Fibroblast of skin of left quadriceps (primary cell): ENCODE results near the gene ANO4.
A peak's percentile ranks its signal among the peaks of the same experiment; 100 is the strongest.
"Not testable (repeated sequence)": the region's sequence is repeated elsewhere in the genome, so short reads cannot be mapped to it uniquely, and the experiment has no call there.

ENCODE experiments used
- DNase-seq, 2 experiments: peaks; one replicate each; pipeline ENCODE4 v3.0.0-alpha.2; 2013; ENCODE audit warnings: low read depth in 2 of 2

ANO4 gene

GRCh38 chr12:100989509-100989908, 194.9 kb downstream of the ANO4 start:
- not testable (repeated sequence) for DNase-seq

- no peak for DNase-seq
Measured at GRCh38 chr12:100991102-100991501, 196.5 kb downstream of the ANO4 start.

- no peak for DNase-seq
Measured at GRCh38 chr12:100992194-100992593, 197.6 kb downstream of the ANO4 start.

GRCh38 chr12:100993916-100994450, 199.4 kb downstream of the ANO4 start:
- no peak for DNase-seq

- DNase-seq: no peak
Measured at GRCh38 chr12:100995201-100995600, 200.6 kb downstream of the ANO4 start.

- no peak for DNase-seq
Measured at GRCh38 chr12:100995771-100996170, 201.2 kb downstream of the ANO4 start.

- no peak for DNase-seq
Measured at GRCh38 chr12:101001669-101002068, 207.1 kb downstream of the ANO4 start.

- no peak for DNase-seq
Measured at GRCh38 chr12:101002696-101003419, 208.3 kb downstream of the ANO4 start.

- DNase-seq: no peak
Measured at GRCh38 chr12:101004898-101005297, 210.3 kb downstream of the ANO4 start.

- DNase-seq: no peak
Measured at GRCh38 chr12:101009274-101009673, 214.7 kb downstream of the ANO4 start.

- no peak for DNase-seq
Measured at GRCh38 chr12:101010896-101011295, 216.3 kb downstream of the ANO4 start.

GRCh38 chr12:101013993-101014392, 219.4 kb downstream of the ANO4 start:
- DNase-seq: no peak

GRCh38 chr12:101015044-101015443, 220.5 kb downstream of the ANO4 start:
- no peak for DNase-seq

GRCh38 chr12:101018540-101018939, 224.0 kb downstream of the ANO4 start:
- peak; percentile 14 to 25 for DNase-seq

GRCh38 chr12:101019201-101019600, 224.6 kb downstream of the ANO4 start:
- no peak for DNase-seq

GRCh38 chr12:101019667-101020066, 225.1 kb downstream of the ANO4 start:
- DNase-seq: no peak

- no peak for DNase-seq
Measured at GRCh38 chr12:101021442-101021841, 226.9 kb downstream of the ANO4 start.

GRCh38 chr12:101021911-101022388, 227.4 kb downstream of the ANO4 start:
- peak; percentile 31 to 32 for DNase-seq

- DNase-seq: no peak
Measured at GRCh38 chr12:101027200-101027599, 232.6 kb downstream of the ANO4 start.

- DNase-seq: no peak
Measured at GRCh38 chr12:101027816-101028215, 233.2 kb downstream of the ANO4 start.

GRCh38 chr12:101038289-101038871, 243.8 kb downstream of the ANO4 start:
- no peak for DNase-seq

GRCh38 chr12:101039848-101040531, 245.4 kb downstream of the ANO4 start:
- DNase-seq: no peak

GRCh38 chr12:101040936-101041335, 246.4 kb downstream of the ANO4 start:
- no peak for DNase-seq
